ENCODE measurements around the gene TTI1.

- TF ChIP-seq, protein P1, sequence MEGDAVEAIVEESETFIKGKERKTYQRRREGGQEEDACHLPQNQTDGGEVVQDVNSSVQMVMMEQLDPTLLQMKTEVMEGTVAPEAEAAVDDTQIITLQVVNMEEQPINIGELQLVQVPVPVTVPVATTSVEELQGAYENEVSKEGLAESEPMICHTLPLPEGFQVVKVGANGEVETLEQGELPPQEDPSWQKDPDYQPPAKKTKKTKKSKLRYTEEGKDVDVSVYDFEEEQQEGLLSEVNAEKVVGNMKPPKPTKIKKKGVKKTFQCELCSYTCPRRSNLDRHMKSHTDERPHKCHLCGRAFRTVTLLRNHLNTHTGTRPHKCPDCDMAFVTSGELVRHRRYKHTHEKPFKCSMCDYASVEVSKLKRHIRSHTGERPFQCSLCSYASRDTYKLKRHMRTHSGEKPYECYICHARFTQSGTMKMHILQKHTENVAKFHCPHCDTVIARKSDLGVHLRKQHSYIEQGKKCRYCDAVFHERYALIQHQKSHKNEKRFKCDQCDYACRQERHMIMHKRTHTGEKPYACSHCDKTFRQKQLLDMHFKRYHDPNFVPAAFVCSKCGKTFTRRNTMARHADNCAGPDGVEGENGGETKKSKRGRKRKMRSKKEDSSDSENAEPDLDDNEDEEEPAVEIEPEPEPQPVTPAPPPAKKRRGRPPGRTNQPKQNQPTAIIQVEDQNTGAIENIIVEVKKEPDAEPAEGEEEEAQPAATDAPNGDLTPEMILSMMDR (IDR thresholded peaks at IDR 0.05) = no peak
- TF ChIP-seq POLR2A (IDR thresholded peaks at IDR 0.05) = no peak
- no peak for TF ChIP-seq POLR2AphosphoS5 (IDR thresholded peaks at IDR 0.05)
Observed at GRCh38 chr20:37988306-37988954, 44.8 kb downstream of the TTI1 start.

All from stomach (tissue), 4 donors.